Measurements from ENCODE around the gene PDE4B.

DNA sequence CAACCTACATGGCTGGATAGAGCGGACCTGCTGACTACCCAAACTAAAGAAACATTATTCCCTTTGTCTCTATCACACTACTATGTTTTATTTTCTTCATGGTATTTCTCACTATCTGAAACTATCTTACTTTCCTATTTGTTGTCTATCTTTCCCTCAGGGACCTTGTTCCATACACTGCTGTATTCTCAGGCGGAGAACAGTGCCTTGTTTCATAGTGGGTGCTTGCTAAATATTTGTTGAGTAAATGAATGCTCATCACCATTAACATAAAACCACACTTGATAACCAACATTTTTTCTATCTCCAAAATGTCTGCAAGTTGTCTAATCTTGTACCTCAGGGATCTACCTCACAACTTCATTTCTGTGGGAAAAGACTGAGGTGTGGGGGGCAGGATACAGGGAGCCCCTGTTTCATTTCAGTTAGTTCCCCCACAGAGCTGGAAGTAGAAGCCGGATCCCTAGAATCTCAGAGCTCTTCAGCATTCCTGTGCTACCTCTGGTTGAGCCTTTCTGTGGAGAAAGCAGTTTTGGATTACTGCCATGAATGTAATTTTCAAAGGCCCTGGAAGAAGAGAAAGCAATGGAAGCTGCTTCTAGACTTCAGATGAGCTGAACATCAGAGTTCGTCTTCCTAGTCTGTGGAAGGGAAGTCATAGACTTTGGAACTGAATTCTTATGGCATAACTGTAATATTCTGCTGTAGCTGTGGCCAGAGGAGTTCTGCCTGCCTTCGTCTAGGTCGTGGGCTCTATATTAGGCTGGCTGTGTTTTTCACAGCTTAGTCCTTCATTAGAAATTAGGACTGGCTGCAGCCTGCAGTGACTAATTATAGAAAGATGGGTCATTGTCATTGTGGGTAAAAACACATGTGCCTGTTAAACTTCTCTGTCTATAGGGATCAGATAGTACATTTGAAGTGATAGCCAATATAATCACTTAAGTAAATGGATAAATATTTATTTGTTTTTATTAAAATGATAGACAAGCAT lies 448.1 kb downstream of the PDE4B start:
- TF ChIP-seq, protein P1, sequence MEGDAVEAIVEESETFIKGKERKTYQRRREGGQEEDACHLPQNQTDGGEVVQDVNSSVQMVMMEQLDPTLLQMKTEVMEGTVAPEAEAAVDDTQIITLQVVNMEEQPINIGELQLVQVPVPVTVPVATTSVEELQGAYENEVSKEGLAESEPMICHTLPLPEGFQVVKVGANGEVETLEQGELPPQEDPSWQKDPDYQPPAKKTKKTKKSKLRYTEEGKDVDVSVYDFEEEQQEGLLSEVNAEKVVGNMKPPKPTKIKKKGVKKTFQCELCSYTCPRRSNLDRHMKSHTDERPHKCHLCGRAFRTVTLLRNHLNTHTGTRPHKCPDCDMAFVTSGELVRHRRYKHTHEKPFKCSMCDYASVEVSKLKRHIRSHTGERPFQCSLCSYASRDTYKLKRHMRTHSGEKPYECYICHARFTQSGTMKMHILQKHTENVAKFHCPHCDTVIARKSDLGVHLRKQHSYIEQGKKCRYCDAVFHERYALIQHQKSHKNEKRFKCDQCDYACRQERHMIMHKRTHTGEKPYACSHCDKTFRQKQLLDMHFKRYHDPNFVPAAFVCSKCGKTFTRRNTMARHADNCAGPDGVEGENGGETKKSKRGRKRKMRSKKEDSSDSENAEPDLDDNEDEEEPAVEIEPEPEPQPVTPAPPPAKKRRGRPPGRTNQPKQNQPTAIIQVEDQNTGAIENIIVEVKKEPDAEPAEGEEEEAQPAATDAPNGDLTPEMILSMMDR (IDR thresholded peaks at IDR 0.05): no peak
- TF ChIP-seq POLR2A (IDR thresholded peaks at IDR 0.05): no peak
